BJ (cell line): ENCODE data around the gene B3GALT5. TPM values are rescaled to one million over a fixed set of nuclear protein-coding genes. Genes with fewer than 3 reads are reported as not detected.

ENCODE experiments used
- CTCF ChIA-PET: fragments of 350-600 bp; formaldehyde crosslinking; extraction: SDS; loops from one replicate; lab custom pipeline; 2021; ENCODE audit warnings: antibody characterized with exemption, inconsistent platforms; lab: Yijun Ruan, JAX
- POLR2A ChIA-PET: fragments of 300-600 bp; sonication (Branson Sonifier 250); formaldehyde crosslinking; extraction: SDS; loops from one replicate; lab custom pipeline; 2021; ENCODE audit warnings: antibody characterized with exemption; lab: Charles Lee
- DNase-seq: peaks from one replicate; pipeline ENCODE4 v3.0.0-alpha.2; 2011; ENCODE audit warnings: low read depth
- H3K27me3 ChIP-seq: 2 replicates; pipeline ENCODE4 v1.6.0; 2011; ENCODE audit warnings: low read length; ENCODE audit not compliant: control insufficient read depth, insufficient read depth
- H3K36me3 ChIP-seq: 2 replicates; pipeline ENCODE4 v1.5.1; 2011; ENCODE audit warnings: low read length; ENCODE audit not compliant: control insufficient read depth, insufficient read depth
- H3K4me3 ChIP-seq: 2 replicates; pipeline ENCODE4 v1.5.1; 2011; ENCODE audit warnings: low read depth, mild to moderate bottlenecking, control low read depth, low read length
- polyA plus RNA-seq: library from polyadenylated mRNA; depleted of rRNA; stranded (reverse); fragments of >200 nt; gene quantifications from 2 replicates; pipeline ENCODE4 v1.2.3, GENCODE V29; 2011
- TF ChIP-seq, protein P1 (sequence below): IDR thresholded peaks from 2 replicates; pipeline ENCODE4 v1.5.1; 2011; ENCODE audit warnings: low read depth, mild to moderate bottlenecking, control low read depth, inconsistent platforms, low read length, moderate library complexity; ENCODE audit not compliant: insufficient read depth

B3GALT5 gene
- polyA plus RNA-seq, 1 experiment: 0.09 TPM

DNA sequence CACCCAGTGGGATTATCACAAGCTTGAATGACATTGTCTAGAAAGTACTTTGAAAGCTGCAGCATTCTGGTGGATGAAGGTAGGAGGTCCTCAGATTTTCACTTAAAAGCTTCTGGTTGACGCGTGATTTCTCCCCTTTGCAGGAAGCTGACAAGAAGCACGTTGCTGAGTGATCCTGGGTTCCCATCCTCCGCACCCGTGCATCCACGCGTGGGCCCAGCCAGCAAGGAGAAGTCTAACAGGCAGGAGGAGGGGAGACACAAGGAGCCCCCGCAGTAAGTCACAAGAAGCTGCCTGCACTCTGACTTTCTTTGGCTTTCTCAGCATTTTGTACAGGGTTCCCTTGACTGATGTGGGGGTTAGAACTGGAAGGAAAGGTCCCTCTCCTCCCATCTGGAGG is 7.8 kb upstream of the B3GALT5 start:
- ChIA-PET POLR2A (no interaction called here), CTCF (interaction anchor here (1.2 kb wide), 1 partner anchor 87 kb away, joined by 3 read pairs; no protein-coding TSS in a partner anchor)
- Histone ChIP-seq H3K4me3 (no peak overlapping the region), H3K27me3 (no peaks in the 10 kb centered on the region), H3K36me3 (no peaks in the 10 kb centered on the region)
- TF ChIP-seq, protein P1, sequence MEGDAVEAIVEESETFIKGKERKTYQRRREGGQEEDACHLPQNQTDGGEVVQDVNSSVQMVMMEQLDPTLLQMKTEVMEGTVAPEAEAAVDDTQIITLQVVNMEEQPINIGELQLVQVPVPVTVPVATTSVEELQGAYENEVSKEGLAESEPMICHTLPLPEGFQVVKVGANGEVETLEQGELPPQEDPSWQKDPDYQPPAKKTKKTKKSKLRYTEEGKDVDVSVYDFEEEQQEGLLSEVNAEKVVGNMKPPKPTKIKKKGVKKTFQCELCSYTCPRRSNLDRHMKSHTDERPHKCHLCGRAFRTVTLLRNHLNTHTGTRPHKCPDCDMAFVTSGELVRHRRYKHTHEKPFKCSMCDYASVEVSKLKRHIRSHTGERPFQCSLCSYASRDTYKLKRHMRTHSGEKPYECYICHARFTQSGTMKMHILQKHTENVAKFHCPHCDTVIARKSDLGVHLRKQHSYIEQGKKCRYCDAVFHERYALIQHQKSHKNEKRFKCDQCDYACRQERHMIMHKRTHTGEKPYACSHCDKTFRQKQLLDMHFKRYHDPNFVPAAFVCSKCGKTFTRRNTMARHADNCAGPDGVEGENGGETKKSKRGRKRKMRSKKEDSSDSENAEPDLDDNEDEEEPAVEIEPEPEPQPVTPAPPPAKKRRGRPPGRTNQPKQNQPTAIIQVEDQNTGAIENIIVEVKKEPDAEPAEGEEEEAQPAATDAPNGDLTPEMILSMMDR: no peak
- no peak for DNase-seq

DNA sequence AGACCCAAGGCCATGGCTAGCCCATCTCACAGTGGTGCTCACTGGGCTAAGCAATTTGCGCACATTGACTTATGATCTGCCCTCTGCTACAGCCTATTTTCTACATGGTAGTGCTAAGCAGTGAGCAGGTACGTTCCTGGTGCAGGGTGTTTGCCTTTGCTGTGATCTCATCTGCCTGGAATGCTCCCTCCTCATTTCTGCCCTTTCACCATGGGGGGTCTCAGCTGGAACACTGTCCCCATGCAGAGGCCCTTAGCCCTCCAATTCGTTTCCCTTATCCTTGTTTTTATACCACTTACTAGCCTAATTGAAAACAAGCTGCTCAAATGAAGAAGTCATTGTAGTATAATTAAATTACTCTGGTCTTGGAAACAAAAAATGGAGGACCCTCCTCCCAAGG is 2.0 kb upstream of the B3GALT5 start:
- no peak for DNase-seq
- Histone ChIP-seq H3K4me3 (no peak overlapping the region), H3K36me3 (no peaks in the 10 kb centered on the region), H3K27me3 (peaks cover 15% of the 10 kb centered on the region)
- POLR2A ChIA-PET: no interaction called here
- TF ChIP-seq, protein P1: no peak
- CTCF ChIA-PET: interaction anchor here (0.6 to 1.0 kb wide), 2 partner anchors 13 to 158 kb away, joined by 3 to 4 read pairs; no protein-coding TSS in a partner anchor

DNA sequence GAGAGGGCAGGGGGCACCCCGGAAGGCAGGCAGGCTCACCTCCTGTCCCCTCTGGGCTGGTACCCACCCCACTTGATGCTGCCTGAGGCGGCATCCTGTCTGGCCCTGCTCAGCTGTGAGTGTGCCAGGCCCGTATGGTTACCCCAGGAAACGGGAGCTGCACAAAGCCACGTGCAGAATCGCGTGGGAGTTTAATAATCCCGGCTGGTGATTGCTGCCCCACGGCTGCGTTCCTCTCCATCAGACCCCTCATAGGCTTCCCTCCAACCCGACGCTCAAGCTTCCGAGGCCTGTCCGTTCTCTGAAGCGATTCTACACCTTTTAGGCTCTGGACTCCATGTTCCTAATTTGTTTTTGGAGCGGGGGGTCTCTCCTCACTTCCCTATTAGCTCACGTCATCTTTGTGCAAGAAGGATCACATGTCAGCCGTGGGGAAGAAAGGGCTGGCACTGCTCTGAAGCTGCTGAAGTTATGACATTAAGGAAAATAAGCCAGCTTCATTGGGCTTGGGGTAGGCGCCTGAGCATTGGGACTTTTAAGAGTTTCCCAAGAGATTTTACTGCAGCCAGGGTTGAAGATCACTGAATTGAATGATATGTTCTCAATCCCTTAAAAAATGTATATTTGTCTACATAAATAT is 1.1 kb upstream of the B3GALT5 start:
- ChIA-PET CTCF (interaction anchor here (1.0 kb wide), 1 partner anchor 14 kb away, joined by 4 read pairs; no protein-coding TSS in a partner anchor), POLR2A (no interaction called here)
- Histone ChIP-seq H3K27me3 (peaks cover 15% of the 10 kb centered on the region), H3K36me3 (no peaks in the 10 kb centered on the region), H3K4me3 (no peak overlapping the region)
- TF ChIP-seq, protein P1: no peak
- no peak for DNase-seq

DNA sequence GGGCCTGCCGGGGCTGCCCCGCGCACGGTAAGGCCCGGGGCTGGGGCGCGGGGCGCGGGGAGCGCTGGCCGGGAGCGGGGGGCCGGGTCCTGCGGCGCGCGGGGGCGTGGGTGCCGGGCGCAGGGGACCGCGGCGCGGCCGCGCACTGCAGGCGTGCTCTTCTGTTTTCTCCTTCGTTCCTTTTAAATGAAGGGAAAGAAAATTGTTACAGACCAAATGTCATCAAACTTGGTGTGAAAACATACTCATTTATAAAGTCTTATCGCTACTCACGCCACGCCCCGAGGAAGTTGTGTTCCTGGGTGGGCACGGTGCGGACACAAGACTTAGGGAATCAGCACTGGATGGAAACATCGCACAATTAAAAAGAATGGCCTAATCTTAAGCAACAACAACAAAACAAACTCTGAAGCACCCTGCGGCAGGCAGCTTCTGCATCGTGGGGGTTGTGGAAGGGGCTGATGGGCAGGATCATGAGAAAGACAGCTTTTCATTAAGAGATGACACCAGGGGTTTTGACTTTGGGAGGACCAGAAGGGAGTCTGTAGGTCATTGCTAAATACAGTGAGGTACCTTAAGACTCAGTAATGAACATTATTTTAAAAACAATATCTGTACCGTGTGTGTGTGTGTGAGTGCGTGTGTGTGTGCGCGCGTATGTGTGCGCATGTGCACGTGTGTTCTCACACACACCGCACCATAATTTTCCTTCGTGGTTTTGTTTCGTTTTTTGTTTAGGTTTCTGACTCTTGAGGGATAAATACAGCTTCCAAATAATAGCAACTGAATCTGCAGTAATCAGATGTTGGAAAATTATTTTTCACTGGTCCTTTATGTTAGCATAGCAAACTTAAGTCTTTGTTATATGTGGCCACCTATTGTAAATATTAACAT is 548 bp downstream of the B3GALT5 start:
- Histone ChIP-seq H3K36me3 (no peaks in the 10 kb centered on the region), H3K4me3 (peak overlapping the region; percentile 33), H3K27me3 (peaks cover 15% of the 10 kb centered on the region)
- ChIA-PET POLR2A (no interaction called here), CTCF (interaction anchor here (0.9 kb wide), 1 partner anchor 10 kb away, joined by 3 read pairs; no protein-coding TSS in a partner anchor)
- DNase-seq: no peak
- TF ChIP-seq, protein P1: no peak

DNA sequence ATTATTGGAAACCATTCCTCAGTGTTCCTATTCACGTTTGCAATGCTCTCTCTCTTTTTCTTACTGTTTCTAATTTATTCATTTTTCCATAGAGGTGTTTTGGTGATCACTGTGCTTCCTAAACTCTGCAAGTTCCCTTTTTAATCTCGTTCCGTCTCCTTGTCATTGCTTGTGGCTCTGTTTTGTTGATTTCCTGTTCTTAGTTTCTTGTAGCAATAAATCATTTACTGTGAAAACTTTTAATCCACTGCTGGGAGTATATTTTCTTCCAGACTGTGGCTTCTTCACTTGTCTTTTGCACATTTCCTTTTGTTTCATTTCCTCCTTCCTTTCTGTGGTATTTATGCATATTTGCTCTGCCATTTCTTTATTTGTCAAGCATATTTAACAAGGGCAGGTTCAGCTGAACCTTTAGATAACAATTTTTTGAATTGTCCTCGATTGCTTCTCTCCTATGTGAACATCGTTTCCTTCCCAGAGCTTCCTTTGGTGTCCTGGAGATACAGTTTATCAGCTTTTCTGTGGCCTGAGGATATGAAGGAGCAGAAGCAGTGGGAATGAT is 3.6 kb downstream of the B3GALT5 start:
- TF ChIP-seq, protein P1: no peak
- peaks cover 15% of the 10 kb centered on the region for H3K27me3 ChIP-seq
- ChIA-PET POLR2A (no interaction called here), CTCF (interaction anchor here (0.6 kb wide), 1 partner anchor 39 kb away, joined by 3 read pairs; no protein-coding TSS in a partner anchor)
- H3K4me3 ChIP-seq: no peak overlapping the region
- H3K36me3 ChIP-seq: no peaks in the 10 kb centered on the region
- no peak for DNase-seq
